Measurements from ENCODE around the gene ZNF532.

ZNF532 gene

DNA sequence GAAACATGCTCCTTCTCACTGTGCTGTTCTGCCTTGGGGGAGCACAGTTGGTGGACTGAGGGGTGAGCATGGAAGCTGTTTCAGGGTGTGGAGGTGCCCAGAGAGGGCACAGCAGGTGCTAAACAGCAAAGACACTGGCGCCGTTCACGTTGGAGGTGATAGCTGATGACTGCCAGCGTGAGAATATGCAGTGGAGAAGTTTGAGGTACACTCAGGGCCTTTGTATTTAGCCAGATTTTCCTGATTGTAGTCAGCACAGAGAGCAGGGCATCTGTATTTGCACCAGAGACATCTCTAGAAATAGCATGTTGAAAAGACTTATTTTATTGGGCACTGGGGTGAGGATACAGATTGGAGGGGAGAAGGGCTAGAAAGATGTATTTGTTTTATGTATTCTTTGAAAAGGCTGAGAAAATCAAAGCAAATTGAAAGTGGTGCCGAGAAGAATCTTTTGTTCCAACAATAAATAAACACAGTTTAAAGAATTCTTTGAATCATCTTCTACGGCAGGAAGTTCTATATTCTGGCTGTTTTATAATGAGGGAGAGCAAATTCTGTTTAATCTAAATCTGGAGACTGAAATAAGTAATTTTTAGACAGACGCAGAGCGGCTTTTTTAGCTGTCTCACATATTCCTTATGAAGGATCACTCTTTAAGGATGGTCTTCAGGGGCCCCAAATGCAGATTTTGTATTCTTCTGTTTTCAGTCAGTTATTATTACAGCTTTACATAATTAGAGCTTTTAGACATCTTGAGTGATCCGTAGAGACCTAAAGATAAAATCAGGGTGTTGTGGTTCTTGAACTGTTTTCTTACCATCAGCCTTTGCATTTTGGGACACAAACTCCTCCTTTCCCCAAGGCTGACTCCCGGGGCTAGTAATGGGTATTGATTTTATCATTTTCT lies 7.1 kb downstream of the ZNF532 start:
- DNase-seq, result no peak

GRCh38 chr18:58878640-58879039 lies 14.0 kb downstream of the ZNF532 start:
- DNase-seq, result no peak

DNA sequence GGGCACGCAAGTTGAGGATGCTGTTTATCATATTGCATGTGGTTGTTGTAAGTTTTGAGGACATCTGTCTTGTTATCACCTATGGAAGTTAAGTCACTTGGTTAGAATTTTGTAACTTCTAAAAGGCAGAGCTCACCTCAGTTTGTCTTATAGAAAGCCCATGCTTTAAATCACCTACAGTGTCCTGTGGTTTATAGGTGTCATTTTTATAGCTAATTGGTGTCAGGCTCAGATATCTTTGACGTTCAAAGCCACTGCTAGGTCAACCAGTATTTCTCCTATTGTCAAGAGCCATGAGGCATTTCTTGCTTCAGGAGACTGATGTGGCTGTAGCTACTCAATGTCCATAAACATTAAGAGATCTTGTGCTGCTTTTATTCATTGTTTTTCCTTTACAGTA lies 16.8 kb downstream of the ZNF532 start:
- DNase-seq, result no peak

GRCh38 chr18:58882044-58882443 lies 17.4 kb downstream of the ZNF532 start:
- DNase-seq, result no peak

DNA sequence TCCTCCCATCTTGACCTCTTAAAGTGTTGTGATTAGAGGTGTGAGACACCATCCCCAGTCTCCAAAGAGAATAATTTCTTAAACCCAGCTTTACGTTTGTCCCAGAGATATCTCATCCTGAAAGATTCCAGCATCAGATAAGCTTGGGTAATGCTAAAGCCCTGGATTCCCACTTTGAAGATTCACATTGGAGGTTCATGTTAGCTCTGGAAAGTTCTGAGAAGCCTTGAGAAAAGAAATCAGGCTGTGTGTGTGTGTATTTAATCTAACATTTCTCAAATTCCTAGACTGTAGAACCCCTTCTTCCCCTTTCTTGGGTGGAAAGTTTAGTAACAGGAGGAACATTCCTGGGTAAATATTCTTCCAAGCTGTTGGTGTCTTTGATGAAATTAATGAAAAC lies 18.0 kb downstream of the ZNF532 start:
- no peak for DNase-seq

DNA sequence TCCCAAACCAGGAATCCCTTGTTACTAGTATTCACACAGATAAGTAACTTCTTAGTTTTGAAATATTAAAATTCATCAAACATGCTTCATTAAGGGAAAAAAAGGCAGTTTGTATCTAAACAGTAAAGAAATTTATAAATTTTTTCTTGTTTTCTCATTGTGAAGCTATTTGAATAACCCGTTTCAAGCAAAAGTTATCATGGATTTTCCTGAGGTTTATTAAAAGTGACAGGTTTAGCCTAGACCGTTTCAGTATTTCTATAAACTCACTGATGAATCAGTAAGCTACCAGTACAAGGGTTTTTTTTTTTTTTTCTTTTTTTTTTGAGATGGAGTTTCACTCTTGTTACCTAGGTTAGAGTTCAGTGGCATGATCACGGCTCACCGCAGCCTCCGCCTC lies 20.0 kb downstream of the ZNF532 start:
- DNase-seq, result no peak

GRCh38 chr18:58886431-58886830 lies 21.8 kb downstream of the ZNF532 start:
- DNase-seq, result no peak

DNA sequence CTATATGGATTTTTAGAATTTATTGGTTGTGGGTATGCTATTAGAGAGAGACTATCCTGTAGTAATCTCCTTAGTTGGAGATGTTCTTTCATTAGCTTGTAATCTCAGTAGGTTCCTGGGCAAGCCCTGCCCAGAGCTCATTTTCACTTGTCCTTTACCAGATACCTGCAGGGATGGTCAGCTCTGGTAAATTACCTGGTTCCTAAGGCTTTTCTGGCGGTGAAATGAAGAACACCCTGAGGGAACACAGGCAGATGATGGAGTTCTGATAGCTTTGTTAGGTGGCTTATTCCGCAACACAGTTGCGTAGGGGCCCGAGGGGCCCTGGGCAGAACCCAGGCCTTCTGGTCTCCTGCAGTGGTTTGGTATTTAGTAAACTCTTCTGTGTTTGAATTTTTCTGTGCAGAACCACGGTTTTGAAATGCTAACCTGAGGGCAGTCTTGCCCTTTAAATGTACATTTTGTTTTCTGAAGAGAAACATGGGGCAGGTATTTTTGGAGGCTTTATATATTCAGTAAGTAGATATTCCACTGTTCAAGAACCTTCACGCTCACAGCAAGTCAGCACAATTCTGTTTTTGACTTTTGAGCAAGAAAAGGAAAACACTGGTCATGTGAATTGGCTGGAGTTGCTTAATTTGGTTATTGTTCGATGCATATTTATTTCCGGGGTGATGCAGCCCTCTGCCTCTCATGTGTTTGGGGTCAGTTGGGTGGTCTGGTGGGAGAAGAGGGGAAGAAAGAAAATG lies 22.4 kb downstream of the ZNF532 start:
- no peak for DNase-seq

DNA sequence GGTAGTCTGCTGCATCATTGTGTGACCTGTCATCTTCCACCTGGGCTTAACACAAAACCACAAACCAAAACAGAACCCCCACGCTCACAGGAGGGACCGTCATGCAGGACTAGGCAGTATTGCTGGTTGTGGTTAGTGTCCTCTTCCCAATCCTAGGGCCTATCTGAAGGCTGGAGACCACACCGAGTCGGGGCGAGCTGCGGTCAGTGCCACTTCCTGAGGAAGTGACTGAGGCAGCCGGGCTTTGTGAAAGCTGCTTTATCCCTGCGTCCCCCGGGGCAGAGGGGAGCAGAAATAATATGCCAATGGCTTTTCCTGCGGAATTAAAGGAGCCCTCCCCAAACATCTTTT lies 22.9 kb downstream of the ZNF532 start:
- DNase-seq, result no peak

DNA sequence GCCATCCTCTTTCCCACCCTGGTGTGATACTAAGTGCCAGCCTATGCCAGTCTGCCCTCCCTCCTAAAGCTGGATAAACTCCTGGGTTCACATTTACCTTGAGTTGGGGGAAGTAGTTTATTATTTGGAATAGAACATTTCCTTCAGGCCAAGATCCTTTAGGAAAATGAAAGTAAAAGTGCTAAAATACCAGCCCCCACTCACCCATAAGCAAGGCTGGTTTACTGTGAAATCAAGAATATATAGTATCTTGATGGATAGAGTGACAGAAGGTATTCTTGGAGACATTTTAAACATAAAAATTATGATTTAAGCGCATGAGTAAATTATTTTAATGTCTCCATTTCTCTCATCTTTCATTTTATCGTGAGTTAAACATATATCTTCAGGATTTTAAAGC lies 27.1 kb downstream of the ZNF532 start:
- no peak for DNase-seq

GRCh38 chr18:58892488-58892887 lies 27.8 kb downstream of the ZNF532 start:
- DNase-seq, result no peak

GRCh38 chr18:58893388-58894099 lies 28.9 kb downstream of the ZNF532 start:
- DNase-seq, result no peak

DNA sequence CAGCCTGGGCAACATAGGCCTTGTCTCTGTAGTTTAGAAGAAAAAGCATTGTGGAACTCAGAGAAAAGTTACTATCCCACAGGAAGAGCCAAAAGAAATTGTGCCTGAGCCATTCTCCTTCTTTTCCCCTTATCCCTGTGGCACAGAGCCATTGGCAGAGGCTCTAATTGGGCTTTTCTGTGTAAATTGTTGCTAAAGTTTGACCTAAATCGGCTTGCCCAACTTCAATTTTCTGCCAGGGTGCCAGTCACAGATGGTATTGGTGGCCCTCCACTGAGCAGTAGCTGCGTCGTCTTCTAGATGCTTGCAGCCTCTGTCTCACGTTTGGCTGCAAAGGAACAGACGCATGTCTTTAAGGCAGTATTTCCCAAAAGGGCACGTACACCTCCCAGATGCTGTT lies 30.3 kb downstream of the ZNF532 start:
- no peak for DNase-seq

- DNase-seq, result no peak
Observed at GRCh38 chr18:58895385-58895784, 30.7 kb downstream of the ZNF532 start.

- DNase-seq, result no peak
Observed at GRCh38 chr18:58896268-58896667, 31.6 kb downstream of the ZNF532 start.

DNA sequence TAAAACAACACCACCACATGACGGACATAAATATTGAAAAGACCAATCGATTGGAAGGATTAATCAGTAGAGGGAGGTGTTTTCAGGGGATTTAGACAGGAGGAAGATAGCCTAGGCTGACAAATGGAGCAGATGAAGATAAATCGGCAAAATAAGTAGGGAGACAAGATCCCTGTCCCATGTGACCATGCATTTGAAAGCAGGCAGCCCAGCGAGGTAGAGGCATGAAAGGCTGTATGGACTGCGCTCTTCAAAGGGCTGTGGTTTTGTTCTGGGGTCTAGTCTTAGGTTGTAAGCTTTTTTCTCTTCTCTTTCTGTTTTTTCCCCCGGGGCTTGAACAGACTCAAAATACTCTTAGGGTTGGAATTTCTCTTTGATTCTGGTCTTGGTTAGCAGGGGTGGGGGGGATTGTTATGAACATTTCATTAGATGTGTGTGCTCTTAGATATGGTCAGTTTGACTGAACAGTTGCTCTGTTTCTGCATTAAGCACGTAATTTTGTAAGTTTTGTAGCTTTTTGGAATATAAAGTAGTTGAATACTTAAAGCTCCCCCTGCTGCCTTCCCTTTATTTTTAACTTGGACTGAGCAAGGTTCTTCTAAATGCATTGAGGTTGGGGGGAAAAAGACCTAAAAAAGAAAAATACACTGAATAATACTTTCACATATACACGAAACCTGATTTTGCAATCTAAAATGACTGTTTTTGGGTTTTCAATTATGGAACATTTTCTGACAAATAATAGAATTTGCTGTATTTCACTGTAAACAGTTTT lies 32.2 kb downstream of the ZNF532 start:
- DNase-seq, result no peak

GRCh38 chr18:58898010-58898799 lies 33.5 kb downstream of the ZNF532 start:
- no peak for DNase-seq

DNA sequence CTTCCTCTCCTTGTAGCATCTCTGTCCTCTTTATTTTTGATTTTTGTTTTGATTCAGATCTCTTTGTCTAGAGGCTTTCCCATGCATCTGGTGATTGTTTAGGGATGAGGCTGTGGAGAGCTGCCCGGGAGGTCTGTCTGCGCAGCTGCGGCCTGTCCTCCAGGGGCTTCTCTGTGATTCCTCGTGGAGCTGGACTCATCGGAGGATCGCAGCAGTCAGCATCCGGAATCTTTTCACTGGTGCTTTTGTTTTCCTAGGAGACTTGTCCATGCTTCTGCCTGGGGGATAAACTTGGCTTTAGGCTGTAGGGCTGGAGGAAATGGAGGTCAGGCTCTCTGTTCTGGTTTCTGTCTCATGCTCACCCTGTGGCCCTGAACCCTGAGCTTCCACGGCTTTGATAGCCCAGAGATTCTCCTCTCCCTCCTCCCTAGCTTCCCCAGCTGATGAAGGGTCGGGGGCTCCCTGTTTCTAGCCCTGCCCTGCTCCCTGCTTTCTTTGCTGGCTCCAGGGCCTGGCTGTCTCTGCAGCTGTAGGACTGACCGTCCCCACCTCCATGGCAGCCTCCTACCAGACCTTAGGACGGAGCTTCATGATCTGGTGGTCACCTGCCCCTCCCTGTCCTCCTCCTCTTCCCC lies 35.5 kb downstream of the ZNF532 start:
- no peak for DNase-seq

- DNase-seq, result no peak
Observed at GRCh38 chr18:58901143-58901542, 36.5 kb downstream of the ZNF532 start.

GRCh38 chr18:58901783-58902182 lies 37.1 kb downstream of the ZNF532 start:
- no peak for DNase-seq

DNA sequence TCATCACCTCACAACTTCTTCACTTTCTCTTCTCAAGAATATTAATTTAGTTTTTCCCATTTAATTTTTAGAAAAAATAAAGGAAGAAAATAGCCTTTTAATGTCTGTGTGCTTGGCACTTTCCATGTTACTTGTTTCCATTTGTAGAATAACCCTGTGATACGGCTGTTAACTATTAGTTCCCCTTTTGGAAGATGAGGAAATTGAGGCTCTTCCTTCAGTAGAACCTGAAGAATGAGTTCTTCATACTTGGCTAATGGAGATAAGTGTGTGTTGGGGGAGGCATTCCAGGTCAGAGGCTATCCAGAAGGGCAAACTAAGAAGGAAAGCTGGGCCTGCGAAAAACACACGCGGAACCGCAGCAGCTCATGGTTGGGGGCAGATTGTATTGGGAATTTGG lies 38.3 kb downstream of the ZNF532 start:
- no peak for DNase-seq

DNA sequence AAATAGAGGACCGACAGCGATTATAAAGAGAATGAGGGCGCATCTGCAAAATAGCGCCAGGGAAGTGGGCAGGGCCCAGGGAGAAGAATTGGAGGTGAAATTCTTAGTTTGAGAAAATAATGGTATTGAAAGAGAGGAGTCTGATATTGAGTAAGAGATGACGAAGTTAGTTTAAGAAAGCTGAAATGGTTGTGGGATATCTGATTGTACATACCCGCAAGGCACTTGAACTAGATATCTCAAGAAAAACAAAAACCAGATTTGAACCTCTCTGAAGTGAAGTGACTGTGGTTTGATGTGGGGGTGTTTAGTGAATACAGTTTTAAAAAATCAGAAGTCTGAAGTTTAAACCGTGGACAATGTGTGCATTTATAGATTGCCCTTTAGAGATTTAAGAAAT lies 38.9 kb downstream of the ZNF532 start:
- DNase-seq, result no peak

Measured in NCI-H526 treated with DMSO at 0.1 percent for 48 hours (cell line).